Measurements from ENCODE around the gene DHCR7.
A peak's percentile ranks its signal among the peaks of the same experiment; 100 is the strongest.

DHCR7 gene

GRCh38 chr11:71399341-71399740 lies 48.9 kb downstream of the DHCR7 start:
- Mint-ChIP-seq H3K36me3 (peaks cover 6% of the 10 kb centered on the region), H3K4me3 (no peak overlapping the region), H3K27ac (no peak overlapping the region), H3K4me1 (no peaks in the 10 kb centered on the region), H3K9me3 (peaks cover 8% of the 10 kb centered on the region)
- ATAC-seq = no peak
- DNase-seq (ENCODE audit: low spot score in 2 of 2) = no peak

- Mint-ChIP-seq H3K4me1 (no peaks in the 10 kb centered on the region), H3K9me3 (no peaks in the 10 kb centered on the region)
- DNase-seq (ENCODE audit: low spot score in 2 of 2) = no peak
Measured at GRCh38 chr11:71397961-71398360, 50.2 kb downstream of the DHCR7 start.

GRCh38 chr11:71397331-71397860 lies 50.8 kb downstream of the DHCR7 start:
- no peak overlapping the region for H3K27ac Mint-ChIP-seq
- no peak for ATAC-seq

More at GRCh38 chr11:71397961-71398360, 50.2 kb downstream of the DHCR7 start:
- H3K36me3 Mint-ChIP-seq = no peaks in the 10 kb centered on the region
- ATAC-seq = no peak
- H3K27ac Mint-ChIP-seq = no peak overlapping the region
- H3K4me3 Mint-ChIP-seq = no peak overlapping the region

GRCh38 chr11:71396548-71397123 lies 51.6 kb downstream of the DHCR7 start:
- Mint-ChIP-seq H3K27ac (no peak overlapping the region), H3K36me3 (no peaks in the 10 kb centered on the region), H3K9me3 (no peaks in the 10 kb centered on the region), H3K4me1 (no peaks in the 10 kb centered on the region), H3K4me3 (no peak overlapping the region)
- ATAC-seq (no peak), DNase-seq (ENCODE audit: low spot score in 2 of 2) (no peak)

More at GRCh38 chr11:71397331-71397860, 50.8 kb downstream of the DHCR7 start:
- no peak for DNase-seq (ENCODE audit: low spot score in 2 of 2)
- Mint-ChIP-seq H3K9me3 (no peaks in the 10 kb centered on the region), H3K4me1 (no peaks in the 10 kb centered on the region), H3K36me3 (no peaks in the 10 kb centered on the region), H3K4me3 (no peak overlapping the region)

- Mint-ChIP-seq H3K4me3 (no peak overlapping the region), H3K36me3 (no peaks in the 10 kb centered on the region), H3K9me3 (no peaks in the 10 kb centered on the region), H3K4me1 (no peaks in the 10 kb centered on the region), H3K27ac (no peak overlapping the region)
- DNase-seq (ENCODE audit: low spot score in 2 of 2) = no peak
- no peak for ATAC-seq
Measured at GRCh38 chr11:71395774-71396173, 52.4 kb downstream of the DHCR7 start.

GRCh38 chr11:71395263-71395560 lies 53.0 kb downstream of the DHCR7 start:
- no peak overlapping the region for H3K27ac Mint-ChIP-seq
- DNase-seq (ENCODE audit: low spot score in 2 of 2) (no peak), ATAC-seq (no peak)
- H3K36me3 Mint-ChIP-seq = no peaks in the 10 kb centered on the region
- H3K9me3 Mint-ChIP-seq = no peaks in the 10 kb centered on the region
- no peak overlapping the region for H3K4me3 Mint-ChIP-seq
- no peaks in the 10 kb centered on the region for H3K4me1 Mint-ChIP-seq

- ATAC-seq = no peak
Measured at GRCh38 chr11:71393283-71393682, 54.9 kb downstream of the DHCR7 start.

GRCh38 chr11:71391796-71392195 lies 56.4 kb downstream of the DHCR7 start:
- H3K4me1 Mint-ChIP-seq = no peaks in the 10 kb centered on the region
- no peaks in the 10 kb centered on the region for H3K9me3 Mint-ChIP-seq
- no peak overlapping the region for H3K27ac Mint-ChIP-seq
- peaks cover 4% of the 10 kb centered on the region for H3K36me3 Mint-ChIP-seq
- DNase-seq (ENCODE audit: low spot score in 2 of 2) (no peak), ATAC-seq (no peak)
- no peak overlapping the region for H3K4me3 Mint-ChIP-seq

More at GRCh38 chr11:71393283-71393682, 54.9 kb downstream of the DHCR7 start:
- Mint-ChIP-seq H3K9me3 (no peaks in the 10 kb centered on the region), H3K36me3 (peaks cover 2% of the 10 kb centered on the region), H3K27ac (no peak overlapping the region), H3K4me3 (no peak overlapping the region), H3K4me1 (no peaks in the 10 kb centered on the region)
- DNase-seq (ENCODE audit: low spot score in 2 of 2) = no peak

- H3K9me3 Mint-ChIP-seq = no peaks in the 10 kb centered on the region
- no peak overlapping the region for H3K27ac Mint-ChIP-seq
- peaks cover 4% of the 10 kb centered on the region for H3K36me3 Mint-ChIP-seq
- DNase-seq (ENCODE audit: low spot score in 2 of 2) = no peak
- no peak for ATAC-seq
- H3K4me1 Mint-ChIP-seq = no peaks in the 10 kb centered on the region
- H3K4me3 Mint-ChIP-seq = no peak overlapping the region
Measured at GRCh38 chr11:71391352-71391751, 56.8 kb downstream of the DHCR7 start.

GRCh38 chr11:71388637-71389235 lies 59.5 kb downstream of the DHCR7 start:
- Mint-ChIP-seq H3K36me3 (peaks cover 4% of the 10 kb centered on the region), H3K4me3 (no peak overlapping the region), H3K4me1 (no peaks in the 10 kb centered on the region), H3K9me3 (no peaks in the 10 kb centered on the region), H3K27ac (no peak overlapping the region)
- peak; percentile 37 for ATAC-seq
- DNase-seq (ENCODE audit: low spot score in 2 of 2) = no peak

- Mint-ChIP-seq H3K4me1 (no peaks in the 10 kb centered on the region), H3K36me3 (peaks cover 4% of the 10 kb centered on the region), H3K9me3 (no peaks in the 10 kb centered on the region), H3K4me3 (no peak overlapping the region), H3K27ac (no peak overlapping the region)
- ATAC-seq (no peak), DNase-seq (ENCODE audit: low spot score in 2 of 2) (no peak)
Measured at GRCh38 chr11:71387784-71388636, 60.2 kb downstream of the DHCR7 start.

GRCh38 chr11:71387200-71387599 lies 61.0 kb downstream of the DHCR7 start:
- no peak overlapping the region for H3K4me3 Mint-ChIP-seq
- H3K36me3 Mint-ChIP-seq = peaks cover 4% of the 10 kb centered on the region
- ATAC-seq (peak; percentile 5), DNase-seq (ENCODE audit: low spot score in 2 of 2) (no peak)
- no peaks in the 10 kb centered on the region for H3K9me3 Mint-ChIP-seq
- H3K27ac Mint-ChIP-seq = no peak overlapping the region
- H3K4me1 Mint-ChIP-seq = no peaks in the 10 kb centered on the region

- DNase-seq (ENCODE audit: low spot score in 2 of 2) (no peak), ATAC-seq (no peak)
- Mint-ChIP-seq H3K9me3 (no peaks in the 10 kb centered on the region), H3K36me3 (peaks cover 4% of the 10 kb centered on the region), H3K4me3 (no peak overlapping the region), H3K4me1 (peaks cover 8% of the 10 kb centered on the region), H3K27ac (no peak overlapping the region)
Measured at GRCh38 chr11:71386202-71386601, 62.0 kb downstream of the DHCR7 start.

GRCh38 chr11:71385091-71385490 lies 63.1 kb downstream of the DHCR7 start:
- ATAC-seq (no peak), DNase-seq (ENCODE audit: low spot score in 2 of 2) (no peak)
- peaks cover 8% of the 10 kb centered on the region for H3K4me1 Mint-ChIP-seq
- H3K36me3 Mint-ChIP-seq = peaks cover 4% of the 10 kb centered on the region
- H3K4me3 Mint-ChIP-seq = no peak overlapping the region
- H3K27ac Mint-ChIP-seq = no peak overlapping the region
- H3K9me3 Mint-ChIP-seq = no peaks in the 10 kb centered on the region

GRCh38 chr11:71384561-71384960 lies 63.6 kb downstream of the DHCR7 start:
- peaks cover 4% of the 10 kb centered on the region for H3K36me3 Mint-ChIP-seq
- no peak overlapping the region for H3K4me3 Mint-ChIP-seq
- DNase-seq (ENCODE audit: low spot score in 2 of 2) (no peak), ATAC-seq (no peak)
- H3K4me1 Mint-ChIP-seq = peaks cover 8% of the 10 kb centered on the region
- no peaks in the 10 kb centered on the region for H3K9me3 Mint-ChIP-seq
- H3K27ac Mint-ChIP-seq = no peak overlapping the region
